Subcutaneous adipose tissue (tissue), 4 donors: Measurements from ENCODE around the gene LTBP2. TPM values are rescaled to one million over a fixed set of nuclear protein-coding genes. Genes with fewer than 3 reads are reported as not detected.

Experiments
- total RNA-seq, 4 donors: library from RNA; depleted of rRNA; stranded (reverse); fragments of >200 nt; gene quantifications; one replicate each; pipeline ENCODE4 v1.1.0, GENCODE V29; 2016
- TF ChIP-seq, protein P1 (sequence below): fragments of 450-650 bp; IDR thresholded peaks from one replicate; pipeline ENCODE4 v1.5.1; 2016; ENCODE audit warnings: low read depth, mild to moderate bottlenecking, control low read depth, antibody characterized with exemption, moderate library complexity

LTBP2 gene
- total RNA-seq, 4 donors from 2014 or later, result 39.6 to 109 (median 64.3) TPM

DNA sequence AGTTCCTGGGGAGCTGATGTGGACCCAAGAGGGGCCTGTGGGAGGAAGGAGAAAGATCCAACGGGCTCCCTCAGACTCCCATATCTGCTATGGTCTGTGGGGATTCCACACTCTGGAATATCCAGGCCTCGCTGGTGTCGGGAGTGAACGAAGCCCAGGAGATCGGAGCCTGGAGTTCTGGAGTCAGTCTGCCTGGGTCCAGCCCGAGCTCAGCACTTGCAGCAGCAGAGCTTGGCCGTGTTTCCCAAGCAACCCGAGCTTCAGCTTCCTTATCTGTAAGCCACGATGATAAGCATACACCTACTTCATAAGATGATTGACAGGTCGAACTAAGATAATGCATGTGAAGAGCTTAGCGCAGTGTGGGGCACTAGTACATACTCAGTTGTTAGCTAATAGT lies 10.1 kb downstream of the LTBP2 start:
- TF ChIP-seq, protein P1, sequence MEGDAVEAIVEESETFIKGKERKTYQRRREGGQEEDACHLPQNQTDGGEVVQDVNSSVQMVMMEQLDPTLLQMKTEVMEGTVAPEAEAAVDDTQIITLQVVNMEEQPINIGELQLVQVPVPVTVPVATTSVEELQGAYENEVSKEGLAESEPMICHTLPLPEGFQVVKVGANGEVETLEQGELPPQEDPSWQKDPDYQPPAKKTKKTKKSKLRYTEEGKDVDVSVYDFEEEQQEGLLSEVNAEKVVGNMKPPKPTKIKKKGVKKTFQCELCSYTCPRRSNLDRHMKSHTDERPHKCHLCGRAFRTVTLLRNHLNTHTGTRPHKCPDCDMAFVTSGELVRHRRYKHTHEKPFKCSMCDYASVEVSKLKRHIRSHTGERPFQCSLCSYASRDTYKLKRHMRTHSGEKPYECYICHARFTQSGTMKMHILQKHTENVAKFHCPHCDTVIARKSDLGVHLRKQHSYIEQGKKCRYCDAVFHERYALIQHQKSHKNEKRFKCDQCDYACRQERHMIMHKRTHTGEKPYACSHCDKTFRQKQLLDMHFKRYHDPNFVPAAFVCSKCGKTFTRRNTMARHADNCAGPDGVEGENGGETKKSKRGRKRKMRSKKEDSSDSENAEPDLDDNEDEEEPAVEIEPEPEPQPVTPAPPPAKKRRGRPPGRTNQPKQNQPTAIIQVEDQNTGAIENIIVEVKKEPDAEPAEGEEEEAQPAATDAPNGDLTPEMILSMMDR, result no peak

DNA sequence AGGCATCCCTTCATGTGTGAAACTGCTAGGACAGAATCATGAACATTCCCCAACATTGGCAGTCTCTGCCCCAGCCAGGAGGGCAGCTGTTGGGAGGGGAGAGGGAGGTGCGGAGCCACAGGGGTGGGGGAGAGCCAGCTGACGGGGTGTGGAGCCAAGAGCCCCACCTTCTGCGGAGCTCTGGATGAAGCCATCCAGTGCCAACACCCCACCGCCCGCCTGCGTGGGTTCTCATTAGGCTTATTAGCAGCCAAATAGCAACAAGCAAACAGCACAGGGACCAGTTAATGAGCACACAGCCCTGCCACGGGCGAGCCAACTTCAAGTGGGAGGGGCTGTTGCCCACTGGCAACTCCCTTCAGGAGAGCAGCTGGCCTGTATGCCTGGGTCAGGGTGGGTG lies 12.1 kb downstream of the LTBP2 start:
- TF ChIP-seq, protein P1, result no peak

DNA sequence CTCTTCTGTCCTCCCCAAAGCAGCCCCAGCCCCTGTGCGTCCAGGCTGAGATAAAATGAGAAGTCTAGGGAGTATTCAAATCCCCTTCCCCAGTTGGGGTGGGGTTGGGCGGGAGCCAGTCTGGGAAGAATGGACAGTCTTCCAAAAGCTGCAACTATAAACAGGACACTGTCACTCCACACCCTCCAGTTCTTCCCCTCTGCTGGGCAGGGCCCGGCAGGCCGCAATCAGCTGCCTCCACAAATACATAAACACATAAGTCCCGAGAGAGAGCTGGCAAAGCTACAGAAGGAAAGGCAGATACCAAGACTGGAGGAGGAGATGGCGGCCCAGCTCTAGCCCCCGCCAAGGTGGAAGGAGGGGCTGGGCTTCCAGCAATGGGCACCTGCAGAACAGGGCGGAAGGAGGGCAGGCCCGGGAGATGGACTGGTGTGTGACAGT lies 12.7 kb downstream of the LTBP2 start:
- TF ChIP-seq, protein P1, result no peak

DNA sequence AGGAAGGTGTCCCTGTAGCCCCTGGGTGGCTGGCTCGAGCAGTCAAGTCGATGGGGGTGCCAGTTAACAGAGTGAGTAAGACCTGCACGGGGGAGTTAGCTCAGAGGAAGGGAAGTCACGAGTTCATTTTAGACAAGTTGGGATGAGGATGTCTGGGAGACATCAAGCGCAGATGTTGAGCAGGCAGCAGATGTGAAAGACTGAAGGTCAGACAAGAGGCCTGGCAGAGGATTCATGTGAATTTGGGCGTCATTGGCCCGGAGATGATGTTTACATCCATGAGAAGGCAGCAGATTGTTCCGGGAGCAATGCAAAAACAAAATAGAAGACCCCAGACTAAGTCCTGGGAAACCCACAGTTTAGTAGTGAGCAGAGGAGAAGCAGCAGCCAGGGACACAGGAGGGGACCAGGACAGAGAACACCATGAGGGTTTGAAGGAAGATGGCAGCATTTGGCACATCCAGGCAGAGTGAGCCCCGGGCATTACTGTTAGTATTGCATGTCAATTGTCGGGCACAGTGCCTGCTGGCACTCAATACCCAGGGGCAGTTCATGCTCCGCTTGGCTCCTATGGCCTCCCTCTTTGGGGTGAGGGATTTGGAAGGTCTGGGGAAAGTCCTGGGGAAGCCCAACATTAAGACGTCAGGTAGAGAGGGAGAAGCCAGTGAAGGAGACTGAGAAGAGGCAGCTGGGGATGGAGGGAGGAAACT lies 15.1 kb downstream of the LTBP2 start:
- TF ChIP-seq, protein P1, result no peak

DNA sequence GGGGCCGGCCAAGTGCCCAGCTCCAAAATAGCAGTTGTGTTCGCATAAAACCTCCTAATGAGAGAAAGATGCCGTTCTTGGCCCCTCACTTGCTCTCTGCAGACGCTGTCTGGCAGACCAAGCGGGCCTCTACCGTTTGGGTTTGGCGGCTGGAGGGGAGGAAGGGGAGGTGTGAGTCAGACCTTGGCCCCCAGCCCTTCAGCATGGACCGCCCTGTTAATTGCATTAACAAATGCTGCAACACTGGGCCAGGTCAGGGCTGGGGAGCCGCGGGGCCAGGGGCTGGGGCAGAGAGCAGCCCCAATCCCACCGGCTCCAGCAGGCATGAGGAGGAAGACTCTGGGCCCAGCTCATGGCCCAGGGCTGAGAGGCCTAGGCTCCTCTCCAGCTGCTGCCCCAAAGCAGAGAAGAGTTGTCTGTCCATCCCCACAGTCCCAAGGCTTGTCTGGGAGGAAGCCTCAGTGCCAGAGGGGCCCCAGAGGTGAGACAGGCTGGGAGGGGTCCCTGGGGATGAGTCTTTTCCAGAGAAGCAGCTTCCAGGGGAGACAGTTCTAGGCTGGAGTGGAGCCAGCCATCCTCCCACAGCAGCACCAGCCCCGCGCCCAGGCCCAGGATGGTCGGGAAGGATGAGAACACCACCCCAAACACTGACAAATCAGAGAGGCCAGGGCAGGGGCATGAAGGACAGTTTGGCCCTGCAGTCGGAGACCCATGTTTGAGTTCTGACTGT lies 16.9 kb downstream of the LTBP2 start:
- TF ChIP-seq, protein P1, result no peak

DNA sequence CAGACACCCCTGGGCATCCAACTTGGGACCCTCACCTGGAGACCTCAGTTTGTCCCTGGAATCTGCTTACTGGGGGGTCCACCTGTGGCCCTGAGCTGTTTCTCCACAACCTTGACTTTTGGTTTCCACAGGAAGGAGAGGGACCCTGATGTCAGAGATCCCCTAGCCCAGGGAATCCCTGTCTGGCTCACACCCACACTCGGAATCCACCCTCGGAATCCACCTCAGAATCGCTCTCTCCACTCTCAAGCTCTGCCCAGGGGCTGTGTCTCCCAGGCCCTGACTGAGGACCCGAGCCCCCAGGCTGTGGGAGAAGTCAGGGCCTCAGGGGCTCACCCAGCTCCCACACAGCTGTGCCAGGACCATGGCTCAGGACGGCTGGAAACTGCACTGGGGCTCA lies 17.4 kb downstream of the LTBP2 start:
- TF ChIP-seq, protein P1, result no peak

DNA sequence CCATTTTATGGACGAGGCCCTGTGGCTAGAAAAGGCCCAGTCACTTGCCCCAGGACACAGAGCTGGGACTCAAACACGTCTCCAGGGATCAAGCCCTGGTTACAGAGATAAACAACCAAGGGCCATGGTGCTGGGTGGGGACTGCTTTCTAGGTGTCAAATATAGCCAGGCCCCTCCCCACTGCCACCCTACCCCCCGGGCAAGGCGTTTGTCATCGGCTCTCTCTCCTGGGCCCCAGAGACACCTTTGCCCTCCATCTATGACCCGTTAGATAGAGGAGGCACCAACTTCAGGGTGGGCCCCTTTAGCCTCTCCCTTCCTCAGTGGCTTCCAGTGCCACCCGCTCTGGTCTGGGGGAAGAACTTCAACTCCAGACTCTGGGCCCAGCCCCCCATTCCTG lies 18.0 kb downstream of the LTBP2 start:
- TF ChIP-seq, protein P1, result no peak
